Endothelial cell of umbilical vein (primary cell): ENCODE data around the gene MST1.

Source experiments
- EZH2 ChIP-seq: IDR thresholded peaks from 2 replicates; pipeline ENCODE4 v1.6.1; 2012; ENCODE audit warnings: borderline replicate concordance, low read depth, mild to moderate bottlenecking, moderate library complexity, low read length, inconsistent platforms; ENCODE audit not compliant: severe bottlenecking
- FOS ChIP-seq: IDR thresholded peaks from 2 replicates; pipeline ENCODE4 v1.6.1; 2011; ENCODE audit warnings: mild to moderate bottlenecking, low read length, moderate library complexity, borderline replicate concordance; ENCODE audit not compliant: insufficient read depth
- MYC ChIP-seq: IDR thresholded peaks from one replicate; pipeline ENCODE4 v1.6.1; 2011; ENCODE audit warnings: mild to moderate bottlenecking, low read depth, low read length
- POLR2A ChIP-seq: IDR thresholded peaks from 2 replicates; pipeline ENCODE4 v1.6.1; 2012; ENCODE audit warnings: low read depth, mild to moderate bottlenecking, control low read depth, low read length
- TF ChIP-seq, protein P1 (sequence below), 2 donors: IDR thresholded peaks; 1 replicate in 1 of 2; 2 replicates in 1 of 2; pipeline ENCODE4 v1.5.1; 2011; ENCODE audit warnings: low read length in 2 of 2, mild to moderate bottlenecking in 2 of 2, moderate library complexity in 2 of 2, control low read depth in 1 of 2, inconsistent platforms in 1 of 2, low read depth in 1 of 2; ENCODE audit not compliant: insufficient read depth in 1 of 2; ENCODE audit errors: extremely low read depth in 1 of 2

DNA sequence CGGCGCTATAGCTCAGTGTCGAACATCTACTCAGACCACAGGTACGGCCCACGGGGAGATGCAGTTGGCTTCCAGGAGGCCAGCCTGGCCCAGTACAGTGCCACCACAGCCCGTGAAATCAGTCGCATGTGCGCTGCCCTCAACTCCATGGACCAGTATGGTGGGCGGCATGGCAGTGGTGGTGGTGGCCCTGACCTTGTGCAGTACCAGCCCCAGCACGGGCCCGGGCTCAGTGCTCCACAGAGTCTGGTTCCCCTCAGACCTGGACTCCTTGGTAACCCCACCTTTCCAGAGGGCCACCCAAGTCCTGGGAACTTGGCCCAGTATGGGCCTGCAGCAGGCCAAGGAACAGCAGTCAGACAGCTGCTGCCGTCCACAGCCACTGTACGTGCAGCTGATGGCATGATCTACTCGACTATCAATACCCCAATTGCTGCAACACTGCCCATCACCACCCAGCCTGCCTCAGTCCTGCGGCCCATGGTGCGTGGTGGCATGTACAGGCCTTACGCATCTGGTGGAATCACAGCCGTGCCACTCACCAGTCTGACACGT is 33.5 kb downstream of the MST1 start:
- TF ChIP-seq, protein P1, sequence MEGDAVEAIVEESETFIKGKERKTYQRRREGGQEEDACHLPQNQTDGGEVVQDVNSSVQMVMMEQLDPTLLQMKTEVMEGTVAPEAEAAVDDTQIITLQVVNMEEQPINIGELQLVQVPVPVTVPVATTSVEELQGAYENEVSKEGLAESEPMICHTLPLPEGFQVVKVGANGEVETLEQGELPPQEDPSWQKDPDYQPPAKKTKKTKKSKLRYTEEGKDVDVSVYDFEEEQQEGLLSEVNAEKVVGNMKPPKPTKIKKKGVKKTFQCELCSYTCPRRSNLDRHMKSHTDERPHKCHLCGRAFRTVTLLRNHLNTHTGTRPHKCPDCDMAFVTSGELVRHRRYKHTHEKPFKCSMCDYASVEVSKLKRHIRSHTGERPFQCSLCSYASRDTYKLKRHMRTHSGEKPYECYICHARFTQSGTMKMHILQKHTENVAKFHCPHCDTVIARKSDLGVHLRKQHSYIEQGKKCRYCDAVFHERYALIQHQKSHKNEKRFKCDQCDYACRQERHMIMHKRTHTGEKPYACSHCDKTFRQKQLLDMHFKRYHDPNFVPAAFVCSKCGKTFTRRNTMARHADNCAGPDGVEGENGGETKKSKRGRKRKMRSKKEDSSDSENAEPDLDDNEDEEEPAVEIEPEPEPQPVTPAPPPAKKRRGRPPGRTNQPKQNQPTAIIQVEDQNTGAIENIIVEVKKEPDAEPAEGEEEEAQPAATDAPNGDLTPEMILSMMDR (IDR thresholded peaks at IDR 0.05; ENCODE audit: extremely low read depth in 1 of 2, insufficient read depth in 1 of 2, low read depth in 1 of 2, low read length in 2 of 2) = no peak
- TF ChIP-seq EZH2 (no peak), POLR2A (no peak), FOS (no peak), MYC (no peak)
